ENCODE measurements around the gene HEPACAM2.

HEPACAM2 gene

GRCh38 chr7:93147363-93147762 lies 78.9 kb downstream of the HEPACAM2 start:
- DNase-seq (ENCODE audit: low spot score), result peak; percentile 68

GRCh38 chr7:93146472-93147141 lies 79.7 kb downstream of the HEPACAM2 start:
- DNase-seq (ENCODE audit: low spot score), result no peak

DNA sequence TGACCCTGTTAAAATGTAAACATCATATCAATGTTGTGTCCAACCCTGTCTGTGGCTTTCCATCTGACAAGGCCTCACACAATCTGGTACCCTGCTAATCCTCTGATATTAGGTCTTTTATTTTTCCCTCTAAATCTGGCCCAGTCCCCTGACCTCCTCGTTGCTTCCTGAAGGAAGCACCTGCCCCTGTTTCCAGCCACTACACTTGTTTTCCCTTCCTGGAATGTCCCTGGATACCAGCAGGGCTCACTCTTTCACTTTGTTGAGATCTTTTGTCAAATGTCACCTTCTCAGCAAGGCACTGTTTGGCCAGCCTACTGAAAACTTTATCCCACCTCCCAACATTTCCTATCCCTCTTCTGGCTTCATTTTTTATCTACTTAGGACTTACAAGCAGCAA lies 80.2 kb downstream of the HEPACAM2 start:
- no peak for DNase-seq (ENCODE audit: low spot score)

DNA sequence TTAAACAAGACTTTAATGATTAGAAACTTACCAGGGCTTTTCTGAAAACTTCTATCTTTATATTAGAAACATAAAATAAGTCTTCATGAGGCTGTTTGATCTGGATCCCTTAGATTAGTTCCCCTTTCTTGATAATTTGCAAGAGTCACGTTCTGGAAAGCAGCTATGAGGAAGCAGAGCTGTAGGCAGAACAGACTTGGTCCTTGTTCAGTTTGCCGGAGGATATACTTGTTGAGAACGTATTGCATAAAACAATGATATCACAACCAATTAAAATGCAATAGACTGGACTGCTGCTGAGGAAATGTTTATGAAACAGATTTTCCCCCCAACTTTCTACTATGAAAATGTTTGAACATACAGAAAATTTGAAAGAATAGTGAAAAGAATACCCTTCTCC lies 80.9 kb downstream of the HEPACAM2 start:
- DNase-seq (ENCODE audit: low spot score), result no peak

GRCh38 chr7:93142127-93142526 lies 84.1 kb downstream of the HEPACAM2 start:
- no peak for DNase-seq (ENCODE audit: low spot score)

DNA sequence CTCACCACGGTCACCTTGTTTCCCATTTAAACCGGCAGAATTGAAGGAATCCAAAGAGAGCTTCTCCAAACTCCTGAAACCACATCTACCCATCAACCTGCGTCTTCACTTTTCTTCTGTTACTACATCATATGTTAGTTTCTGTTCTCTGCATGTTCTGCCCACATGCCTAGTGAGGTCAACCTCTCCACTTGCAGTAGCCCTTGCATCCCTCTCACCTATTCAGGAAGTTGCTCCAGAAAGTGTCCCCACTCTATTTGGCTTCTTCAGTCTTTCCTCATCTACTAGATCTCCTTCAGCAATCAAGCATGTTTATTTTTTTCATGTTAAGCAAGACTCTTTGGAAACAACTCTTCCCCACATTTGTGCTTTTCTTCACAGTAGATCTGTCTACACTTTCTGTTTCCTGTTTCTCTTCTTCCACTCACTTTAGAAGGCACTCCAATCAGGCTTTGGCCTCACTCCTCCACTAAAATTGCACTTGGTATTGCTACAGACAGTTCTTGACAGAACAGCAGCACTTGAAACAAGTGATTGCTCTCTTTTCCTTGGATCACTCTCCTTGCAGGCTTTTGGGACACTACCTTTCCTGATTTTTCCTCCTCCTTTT lies 85.6 kb downstream of the HEPACAM2 start:
- no peak for DNase-seq (ENCODE audit: low spot score)

GRCh38 chr7:93138576-93138975 lies 87.7 kb downstream of the HEPACAM2 start:
- no peak for DNase-seq (ENCODE audit: low spot score)

Data from CD4-positive, alpha-beta T cell treated with Interleukin-2 at 100 ng/mL for 4 hours (primary cell).